Stimulated activated CD4-positive, alpha-beta T cell treated with anti-CD3 and anti-CD28 coated beads, Interleukin-12 subunit alpha, Interleukin-12 subunit beta, amount 100 ng/mL, for 4 hours (primary cell): ENCODE data around the gene RBM15.

Experiments
- DNase-seq: peaks from one replicate; pipeline ENCODE4 v3.0.0-alpha.2; 2020

Gene RBM15, protein sequence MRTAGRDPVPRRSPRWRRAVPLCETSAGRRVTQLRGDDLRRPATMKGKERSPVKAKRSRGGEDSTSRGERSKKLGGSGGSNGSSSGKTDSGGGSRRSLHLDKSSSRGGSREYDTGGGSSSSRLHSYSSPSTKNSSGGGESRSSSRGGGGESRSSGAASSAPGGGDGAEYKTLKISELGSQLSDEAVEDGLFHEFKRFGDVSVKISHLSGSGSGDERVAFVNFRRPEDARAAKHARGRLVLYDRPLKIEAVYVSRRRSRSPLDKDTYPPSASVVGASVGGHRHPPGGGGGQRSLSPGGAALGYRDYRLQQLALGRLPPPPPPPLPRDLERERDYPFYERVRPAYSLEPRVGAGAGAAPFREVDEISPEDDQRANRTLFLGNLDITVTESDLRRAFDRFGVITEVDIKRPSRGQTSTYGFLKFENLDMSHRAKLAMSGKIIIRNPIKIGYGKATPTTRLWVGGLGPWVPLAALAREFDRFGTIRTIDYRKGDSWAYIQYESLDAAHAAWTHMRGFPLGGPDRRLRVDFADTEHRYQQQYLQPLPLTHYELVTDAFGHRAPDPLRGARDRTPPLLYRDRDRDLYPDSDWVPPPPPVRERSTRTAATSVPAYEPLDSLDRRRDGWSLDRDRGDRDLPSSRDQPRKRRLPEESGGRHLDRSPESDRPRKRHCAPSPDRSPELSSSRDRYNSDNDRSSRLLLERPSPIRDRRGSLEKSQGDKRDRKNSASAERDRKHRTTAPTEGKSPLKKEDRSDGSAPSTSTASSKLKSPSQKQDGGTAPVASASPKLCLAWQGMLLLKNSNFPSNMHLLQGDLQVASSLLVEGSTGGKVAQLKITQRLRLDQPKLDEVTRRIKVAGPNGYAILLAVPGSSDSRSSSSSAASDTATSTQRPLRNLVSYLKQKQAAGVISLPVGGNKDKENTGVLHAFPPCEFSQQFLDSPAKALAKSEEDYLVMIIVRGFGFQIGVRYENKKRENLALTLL

GRCh38 chr1:110338886-110339406, at the start of gene RBM15:
RBM15 (plus strand) TSS chr1:110339377; CDS start chr1:110339406, 29 bp downstream.
- peak; percentile 88 for DNase-seq

GRCh38 chr1:110291241-110292030, 47.7 kb upstream of the RBM15 start:
- no peak for DNase-seq

GRCh38 chr1:110292031-110292741, 47.0 kb upstream of the RBM15 start:
- no peak for DNase-seq

DNA sequence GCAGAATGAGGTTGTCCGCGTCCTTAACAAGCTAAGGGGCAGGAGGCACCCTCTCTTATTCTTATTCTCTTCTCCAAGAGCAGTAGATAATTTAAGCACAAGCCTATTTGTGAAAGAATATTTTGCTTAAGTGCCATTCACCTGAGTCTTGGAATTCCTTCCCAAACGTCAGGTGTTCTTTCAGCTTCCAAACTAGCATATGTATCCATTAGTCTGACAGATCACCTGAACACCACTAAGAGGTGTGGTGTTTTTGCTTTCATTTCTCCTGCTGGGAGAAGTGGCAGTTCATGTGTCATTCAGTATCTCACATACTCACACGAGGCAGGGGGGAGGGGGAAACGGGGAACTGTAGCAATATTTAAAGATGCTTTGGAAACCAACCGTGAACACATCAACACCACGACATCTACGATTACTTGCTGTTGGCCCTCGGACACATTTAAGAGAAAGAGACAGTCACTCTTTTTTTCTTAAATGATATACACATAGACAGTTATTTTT, 45.5 kb upstream of the RBM15 start:
- DNase-seq, result no peak

DNA sequence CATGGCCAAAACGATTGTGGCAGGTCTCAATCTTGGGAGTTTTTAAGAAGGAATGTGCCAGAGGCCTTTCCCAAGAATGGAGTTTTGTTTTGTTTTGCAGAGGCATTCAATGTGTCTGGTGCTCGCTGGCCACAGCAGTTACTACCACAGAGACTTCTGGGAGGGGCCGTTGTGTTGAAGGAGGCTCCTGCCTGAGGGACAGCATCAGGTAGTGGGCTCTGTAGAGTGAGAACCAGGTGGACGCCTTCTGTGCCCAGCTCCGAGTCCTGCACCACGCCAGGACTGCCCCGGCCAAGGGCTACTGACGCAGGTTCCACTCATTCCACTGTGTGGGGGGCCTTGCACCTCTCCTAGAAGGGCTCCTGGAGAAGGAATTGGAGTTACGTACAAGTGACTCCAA, 44.9 kb upstream of the RBM15 start:
- no peak for DNase-seq

GRCh38 chr1:110298991-110299390, 40.2 kb upstream of the RBM15 start:
- DNase-seq, result no peak

DNA sequence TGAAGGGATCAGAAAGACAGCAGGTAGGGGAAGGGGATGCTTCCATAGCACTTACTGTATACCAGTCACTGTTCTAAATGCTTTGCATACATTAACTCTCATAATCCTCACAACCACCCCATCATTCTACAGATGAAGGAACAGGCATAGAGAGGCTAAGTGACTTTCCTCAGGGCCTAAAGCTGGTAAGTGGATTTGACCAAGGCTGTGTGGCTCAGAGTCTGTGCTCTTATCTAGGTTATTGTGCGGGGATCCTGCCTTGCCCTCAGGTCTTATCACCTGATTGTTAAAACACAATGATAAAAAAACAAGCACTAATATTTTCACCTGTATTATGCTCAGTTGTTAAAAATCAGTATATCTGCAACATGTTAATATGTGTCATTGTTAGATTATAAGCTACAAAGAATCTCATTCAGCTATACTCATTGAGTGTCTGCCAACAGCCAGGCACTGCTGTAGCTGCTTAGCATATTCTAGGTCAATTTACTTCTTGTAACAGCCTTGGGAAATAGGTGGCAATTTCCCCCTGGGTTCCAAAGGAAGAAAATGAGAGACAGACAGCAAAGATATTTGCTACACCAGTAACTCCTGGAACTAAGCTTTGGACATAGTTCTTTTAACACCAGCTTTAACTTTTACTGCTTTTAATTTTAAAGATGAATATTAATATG, 38.6 kb upstream of the RBM15 start:
- DNase-seq, result no peak

DNA sequence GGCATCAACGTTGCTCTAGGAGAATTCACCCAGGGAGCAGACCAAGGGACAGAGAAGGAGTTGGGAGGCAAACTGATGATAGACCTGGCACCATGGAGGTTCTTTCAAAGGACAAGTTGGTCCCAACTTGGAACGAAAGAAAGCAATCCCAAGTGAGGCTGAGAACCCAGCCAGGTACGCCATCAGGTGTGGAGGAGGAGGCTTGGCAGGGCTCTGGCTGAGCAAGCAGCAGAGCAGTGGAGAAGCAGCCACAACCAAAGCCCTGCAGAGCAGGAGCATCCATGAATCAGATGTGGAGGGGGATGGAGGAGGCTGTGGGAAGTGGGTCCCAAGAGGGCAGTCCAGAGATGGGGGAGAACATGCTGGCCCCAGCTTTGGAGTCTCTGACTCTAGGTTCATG, 36.3 kb upstream of the RBM15 start:
- no peak for DNase-seq

- DNase-seq, result no peak
These were observed 33.2 kb upstream of the RBM15 start for GRCh38 chr1:110305900-110306420.

- no peak for DNase-seq
These were observed 31.8 kb upstream of the RBM15 start for GRCh38 chr1:110307239-110307974.

DNA sequence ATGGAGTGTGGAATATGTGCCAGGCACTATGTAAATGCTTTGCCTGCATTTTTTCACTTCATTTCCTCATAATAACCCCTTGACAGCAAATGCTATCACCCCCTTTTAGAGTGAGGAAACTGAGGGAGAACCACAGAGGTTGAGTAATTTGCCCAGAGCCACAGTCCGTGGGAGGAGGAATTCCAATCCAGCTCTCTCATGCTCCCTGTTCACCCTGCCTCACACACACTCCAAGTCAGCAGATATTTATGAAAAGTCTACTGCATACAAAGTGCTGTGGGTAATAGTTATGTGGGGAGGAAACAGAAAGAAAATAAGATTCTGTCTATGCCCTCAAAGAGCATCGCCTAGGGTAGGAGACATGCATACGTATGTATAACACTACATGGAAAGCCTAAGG, 30.9 kb upstream of the RBM15 start:
- no peak for DNase-seq

- DNase-seq, result no peak
These were observed 30.0 kb upstream of the RBM15 start for GRCh38 chr1:110309139-110309538.

GRCh38 chr1:110309767-110310166, 29.4 kb upstream of the RBM15 start:
- DNase-seq, result no peak

GRCh38 chr1:110310300-110310699, 28.9 kb upstream of the RBM15 start:
- DNase-seq, result no peak

GRCh38 chr1:110312188-110313121, 26.7 kb upstream of the RBM15 start:
- DNase-seq, result peak; percentile 71

DNA sequence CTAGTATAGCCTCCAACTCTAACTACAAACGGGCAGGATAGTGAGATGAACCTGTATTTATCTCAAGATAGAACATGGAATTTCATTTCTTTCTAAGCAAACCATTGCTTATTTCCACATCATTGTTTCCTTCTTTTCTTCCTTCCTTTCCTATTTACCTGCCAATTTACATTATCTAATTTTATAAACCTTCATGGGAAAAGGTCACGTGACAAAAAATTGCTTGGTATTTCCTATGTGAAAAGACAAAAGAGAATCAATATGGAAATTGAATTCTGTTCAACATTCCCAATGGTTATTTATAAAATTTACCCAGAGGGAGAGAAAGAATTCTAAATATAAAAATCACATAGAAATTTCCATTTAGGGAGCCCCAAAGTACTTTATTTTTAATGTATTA, 22.4 kb upstream of the RBM15 start:
- DNase-seq, result no peak

DNA sequence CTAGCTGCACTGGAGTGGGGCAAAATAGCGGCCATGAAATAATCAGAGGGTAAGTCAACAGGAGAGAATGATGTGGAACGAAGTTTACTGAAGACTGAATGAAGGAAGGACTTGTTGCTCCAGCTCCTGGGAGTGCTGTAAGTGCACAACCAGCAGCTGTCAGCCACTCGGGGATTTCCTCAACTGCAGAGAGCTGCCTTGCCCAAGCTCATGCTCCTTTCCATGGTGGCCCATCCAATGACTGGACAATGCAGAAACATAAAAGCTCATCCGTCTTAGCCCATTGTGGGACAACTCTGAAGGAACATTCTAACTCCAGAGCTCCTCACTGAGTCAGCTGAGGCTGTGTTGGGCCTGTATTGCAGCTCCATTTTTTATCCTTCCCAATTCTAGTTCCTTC, 21.1 kb upstream of the RBM15 start:
- DNase-seq, result no peak

GRCh38 chr1:110319332-110320167, 19.6 kb upstream of the RBM15 start:
- DNase-seq, result no peak
